ENCODE data around the gene DTX4. TPM values are rescaled to one million over a fixed set of nuclear protein-coding genes. Genes with fewer than 3 reads are reported as not detected.

Gene DTX4
- total and polyA plus RNA-seq, 7 experiments from 2014 or later = 0.22 to 3.9 (median 1.1) TPM

GRCh38 chr11:59223177-59223576 lies 51.2 kb downstream of the DTX4 start:
- ChIA-PET CTCF (no interaction called here), POLR2A (interaction anchor here (0.5 to 0.6 kb wide), 3 partner anchors 11 to 50 kb away, joined by 3 to 4 read pairs (median 3); no protein-coding TSS in a partner anchor)

GRCh38 chr11:59223611-59224010 lies 51.7 kb downstream of the DTX4 start:
- no peaks in the 10 kb centered on the region for H3K27me3 ChIP-seq (ENCODE audit: control insufficient read depth in 2 of 2, insufficient read depth in 2 of 2, low read length in 2 of 2)
- intact Hi-C loops (cut with micrococcal nuclease) = no loop called here
- no peaks in the 10 kb centered on the region for H3K36me3 ChIP-seq (ENCODE audit: control insufficient read depth in 2 of 3, insufficient read depth in 3 of 3, low read length in 3 of 3)
- POLR2A ChIA-PET = no interaction called here
- no peak overlapping the region for H3K4me3 ChIP-seq (ENCODE audit: low read length)
- Mint-ChIP-seq H3K27me3 (peaks cover 0 to 7% (median 0%) of the 10 kb centered on the region in 5 donors), H3K4me1 (peaks cover 0 to 16% (median 0%) of the 10 kb centered on the region in 7 donors), H3K4me3 (no peak overlapping the region), H3K27ac (no peak overlapping the region), H3K36me3 (no peaks in the 10 kb centered on the region), H3K9me3 (no peaks in the 10 kb centered on the region)
- H3K27ac ChIP-seq (ENCODE audit: low read depth, low read length) = no peak overlapping the region
- CTCF ChIA-PET = interaction anchor here (1.0 kb wide), 1 partner anchor 14 kb away, joined by 3 read pairs; no protein-coding TSS in a partner anchor
- no peaks in the 10 kb centered on the region for H3K4me1 ChIP-seq (ENCODE audit: control insufficient read depth in 2 of 2, insufficient read depth in 2 of 2, low read length in 2 of 2)
- no peak for ATAC-seq
- no peak for DNase-seq
- H3K9me3 ChIP-seq (ENCODE audit: control insufficient read depth in 2 of 3, low read length in 3 of 3) = no peaks in the 10 kb centered on the region

More at GRCh38 chr11:59223177-59223576, 51.2 kb downstream of the DTX4 start:
- Mint-ChIP-seq H3K27ac (no peak overlapping the region), H3K4me1 (peaks cover 0 to 16% (median 0%) of the 10 kb centered on the region in 7 donors), H3K27me3 (peaks cover 0 to 7% (median 0%) of the 10 kb centered on the region in 5 donors), H3K4me3 (no peak overlapping the region), H3K9me3 (peaks cover 0 to 4% (median 0%) of the 10 kb centered on the region in 11 donors), H3K36me3 (no peaks in the 10 kb centered on the region)
- no peaks in the 10 kb centered on the region for H3K36me3 ChIP-seq (ENCODE audit: control insufficient read depth in 2 of 3, insufficient read depth in 3 of 3, low read length in 3 of 3)
- no peaks in the 10 kb centered on the region for H3K9me3 ChIP-seq (ENCODE audit: control insufficient read depth in 2 of 3, low read length in 3 of 3)
- H3K27me3 ChIP-seq (ENCODE audit: control insufficient read depth in 2 of 2, insufficient read depth in 2 of 2, low read length in 2 of 2) = no peaks in the 10 kb centered on the region
- intact Hi-C loops (cut with micrococcal nuclease) = no loop called here
- H3K4me3 ChIP-seq (ENCODE audit: low read length) = no peak overlapping the region
- DNase-seq = no peak
- no peaks in the 10 kb centered on the region for H3K4me1 ChIP-seq (ENCODE audit: control insufficient read depth in 2 of 2, insufficient read depth in 2 of 2, low read length in 2 of 2)
- peak; percentile 2 for ATAC-seq
- H3K27ac ChIP-seq (ENCODE audit: low read depth, low read length) = no peak overlapping the region

GRCh38 chr11:59224351-59224928 lies 52.5 kb downstream of the DTX4 start:
- H3K36me3 Mint-ChIP-seq = no peaks in the 10 kb centered on the region
- H3K27me3 Mint-ChIP-seq = peaks cover 0 to 7% (median 0%) of the 10 kb centered on the region in 5 donors
- H3K9me3 Mint-ChIP-seq = no peaks in the 10 kb centered on the region
- ATAC-seq (peak; percentile 73), DNase-seq (no peak)
- H3K27me3 ChIP-seq (ENCODE audit: control insufficient read depth in 2 of 2, insufficient read depth in 2 of 2, low read length in 2 of 2) = no peaks in the 10 kb centered on the region
- no peak overlapping the region for H3K4me3 Mint-ChIP-seq
- H3K36me3 ChIP-seq (ENCODE audit: control insufficient read depth in 2 of 3, insufficient read depth in 3 of 3, low read length in 3 of 3) = no peaks in the 10 kb centered on the region
- no peak overlapping the region for H3K27ac ChIP-seq (ENCODE audit: low read depth, low read length)
- ChIA-PET CTCF (interaction anchor here (1.0 kb wide), 1 partner anchor 15 kb away, joined by 3 read pairs; no protein-coding TSS in a partner anchor), POLR2A (no interaction called here)
- H3K4me1 Mint-ChIP-seq = peaks cover 0 to 16% (median 0%) of the 10 kb centered on the region in 7 donors
- H3K4me1 ChIP-seq (ENCODE audit: control insufficient read depth in 2 of 2, insufficient read depth in 2 of 2, low read length in 2 of 2) = no peaks in the 10 kb centered on the region
- no peak overlapping the region for H3K27ac Mint-ChIP-seq
- intact Hi-C loops (cut with micrococcal nuclease) = no loop called here
- H3K4me3 ChIP-seq (ENCODE audit: low read length) = no peak overlapping the region
- no peaks in the 10 kb centered on the region for H3K9me3 ChIP-seq (ENCODE audit: control insufficient read depth in 2 of 3, low read length in 3 of 3)

- intact Hi-C loops (cut with micrococcal nuclease) = no loop called here
- CTCF ChIA-PET = no interaction called here
- Histone ChIP-seq H3K4me3 (ENCODE audit: low read length) (no peak overlapping the region), H3K4me1 (ENCODE audit: control insufficient read depth in 2 of 2, insufficient read depth in 2 of 2, low read length in 2 of 2) (no peaks in the 10 kb centered on the region), H3K27ac (ENCODE audit: low read depth, low read length) (no peak overlapping the region), H3K36me3 (ENCODE audit: control insufficient read depth in 2 of 3, insufficient read depth in 3 of 3, low read length in 3 of 3) (no peaks in the 10 kb centered on the region), H3K9me3 (ENCODE audit: control insufficient read depth in 2 of 3, low read length in 3 of 3) (no peaks in the 10 kb centered on the region), H3K27me3 (ENCODE audit: control insufficient read depth in 2 of 2, insufficient read depth in 2 of 2, low read length in 2 of 2) (no peaks in the 10 kb centered on the region)
- no peak for DNase-seq
- Mint-ChIP-seq H3K4me1 (peaks cover 0 to 16% (median 0%) of the 10 kb centered on the region in 7 donors), H3K27me3 (peaks cover 0 to 7% (median 0%) of the 10 kb centered on the region in 5 donors), H3K36me3 (no peaks in the 10 kb centered on the region), H3K9me3 (no peaks in the 10 kb centered on the region), H3K4me3 (no peak overlapping the region), H3K27ac (no peak overlapping the region)
- ATAC-seq = no peak
- POLR2A ChIA-PET = no interaction called here
These were observed 53.1 kb downstream of the DTX4 start for GRCh38 chr11:59225017-59225416.

- H3K27me3 ChIP-seq (ENCODE audit: control insufficient read depth in 2 of 2, insufficient read depth in 2 of 2, low read length in 2 of 2) = no peaks in the 10 kb centered on the region
- peaks cover 0 to 16% (median 0%) of the 10 kb centered on the region in 7 donors for H3K4me1 Mint-ChIP-seq
- DNase-seq (no peak), ATAC-seq (no peak)
- ChIA-PET CTCF (no interaction called here), POLR2A (no interaction called here)
- peaks cover 0 to 4% (median 0%) of the 10 kb centered on the region in 5 donors for H3K36me3 Mint-ChIP-seq
- H3K4me3 Mint-ChIP-seq = no peak overlapping the region
- H3K27ac Mint-ChIP-seq = no peak overlapping the region
- H3K27ac ChIP-seq (ENCODE audit: low read depth, low read length) = no peak overlapping the region
- peaks cover 0 to 7% (median 5%) of the 10 kb centered on the region in 5 donors for H3K27me3 Mint-ChIP-seq
- H3K9me3 ChIP-seq (ENCODE audit: control insufficient read depth in 2 of 3, low read length in 3 of 3) = no peaks in the 10 kb centered on the region
- no peak overlapping the region for H3K4me3 ChIP-seq (ENCODE audit: low read length)
- no peaks in the 10 kb centered on the region for H3K36me3 ChIP-seq (ENCODE audit: control insufficient read depth in 2 of 3, insufficient read depth in 3 of 3, low read length in 3 of 3)
- no peaks in the 10 kb centered on the region for H3K4me1 ChIP-seq (ENCODE audit: control insufficient read depth in 2 of 2, insufficient read depth in 2 of 2, low read length in 2 of 2)
- intact Hi-C loops (cut with micrococcal nuclease) = no loop called here
- H3K9me3 Mint-ChIP-seq = peaks cover 0 to 6% (median 0%) of the 10 kb centered on the region in 11 donors
These were observed 54.5 kb downstream of the DTX4 start for GRCh38 chr11:59226396-59226795.

- no peaks in the 10 kb centered on the region for H3K4me1 Mint-ChIP-seq
- H3K27ac Mint-ChIP-seq = no peak overlapping the region
- Histone ChIP-seq H3K27me3 (ENCODE audit: control insufficient read depth in 2 of 2, insufficient read depth in 2 of 2, low read length in 2 of 2) (no peaks in the 10 kb centered on the region), H3K27ac (ENCODE audit: low read depth, low read length) (no peak overlapping the region), H3K9me3 (ENCODE audit: control insufficient read depth in 2 of 3, low read length in 3 of 3) (peaks cover 0 to 3% (median 0%) of the 10 kb centered on the region in 3 experiments), H3K36me3 (ENCODE audit: control insufficient read depth in 2 of 3, insufficient read depth in 3 of 3, low read length in 3 of 3) (no peaks in the 10 kb centered on the region), H3K4me1 (ENCODE audit: control insufficient read depth in 2 of 2, insufficient read depth in 2 of 2, low read length in 2 of 2) (no peaks in the 10 kb centered on the region), H3K4me3 (ENCODE audit: low read length) (no peak overlapping the region)
- H3K4me3 Mint-ChIP-seq = no peak overlapping the region
- POLR2A ChIA-PET = no interaction called here
- intact Hi-C loops (cut with micrococcal nuclease) = no loop called here
- peaks cover 0 to 6% (median 4%) of the 10 kb centered on the region in 5 donors for H3K36me3 Mint-ChIP-seq
- DNase-seq (no peak), ATAC-seq (no peak)
- H3K9me3 Mint-ChIP-seq = peaks cover 5 to 40% (median 15%) of the 10 kb centered on the region in 11 donors
- peaks cover 0 to 9% (median 0%) of the 10 kb centered on the region in 5 donors for H3K27me3 Mint-ChIP-seq
- CTCF ChIA-PET = no interaction called here
These were observed 68.4 kb downstream of the DTX4 start for GRCh38 chr11:59240322-59240721.

GRCh38 chr11:59243633-59244032 lies 71.7 kb downstream of the DTX4 start:
- intact Hi-C loops (cut with micrococcal nuclease) = no loop called here

More at GRCh38 chr11:59243633-59244032, 71.7 kb downstream of the DTX4 start:
- Histone ChIP-seq H3K4me3 (ENCODE audit: low read length) (no peak overlapping the region), H3K9me3 (ENCODE audit: control insufficient read depth in 2 of 3, low read length in 3 of 3) (no peaks in the 10 kb centered on the region), H3K27ac (ENCODE audit: low read depth, low read length) (no peak overlapping the region), H3K27me3 (ENCODE audit: control insufficient read depth in 2 of 2, insufficient read depth in 2 of 2, low read length in 2 of 2) (no peaks in the 10 kb centered on the region), H3K4me1 (ENCODE audit: control insufficient read depth in 2 of 2, insufficient read depth in 2 of 2, low read length in 2 of 2) (peaks cover 10 to 11% of the 10 kb centered on the region in 2 donors), H3K36me3 (ENCODE audit: control insufficient read depth in 2 of 3, insufficient read depth in 3 of 3, low read length in 3 of 3) (no peaks in the 10 kb centered on the region)
- CTCF ChIA-PET = no interaction called here
- ATAC-seq (no peak), DNase-seq (no peak)
- Mint-ChIP-seq H3K4me1 (peaks cover 10 to 22% (median 21%) of the 10 kb centered on the region in 7 donors), H3K27me3 (peaks cover 0 to 2% (median 0%) of the 10 kb centered on the region in 5 donors), H3K27ac (no peak overlapping the region), H3K4me3 (no peak overlapping the region), H3K9me3 (peaks cover 0 to 22% (median 6%) of the 10 kb centered on the region in 11 donors), H3K36me3 (peaks cover 0 to 6% (median 4%) of the 10 kb centered on the region in 5 donors)
- POLR2A ChIA-PET = no interaction called here

All from naive thymus-derived CD4-positive, alpha-beta T cell (primary cell).